NCI-H345 (cell line): ENCODE measurements around the gene DSG2.
A peak's percentile ranks its signal among the peaks of the same experiment; 100 is the strongest.

Experiments
- DNase-seq: peaks from one replicate; lab custom pipeline; 2025; lab: John Stamatoyannopoulos, UW

Gene DSG2

DNA sequence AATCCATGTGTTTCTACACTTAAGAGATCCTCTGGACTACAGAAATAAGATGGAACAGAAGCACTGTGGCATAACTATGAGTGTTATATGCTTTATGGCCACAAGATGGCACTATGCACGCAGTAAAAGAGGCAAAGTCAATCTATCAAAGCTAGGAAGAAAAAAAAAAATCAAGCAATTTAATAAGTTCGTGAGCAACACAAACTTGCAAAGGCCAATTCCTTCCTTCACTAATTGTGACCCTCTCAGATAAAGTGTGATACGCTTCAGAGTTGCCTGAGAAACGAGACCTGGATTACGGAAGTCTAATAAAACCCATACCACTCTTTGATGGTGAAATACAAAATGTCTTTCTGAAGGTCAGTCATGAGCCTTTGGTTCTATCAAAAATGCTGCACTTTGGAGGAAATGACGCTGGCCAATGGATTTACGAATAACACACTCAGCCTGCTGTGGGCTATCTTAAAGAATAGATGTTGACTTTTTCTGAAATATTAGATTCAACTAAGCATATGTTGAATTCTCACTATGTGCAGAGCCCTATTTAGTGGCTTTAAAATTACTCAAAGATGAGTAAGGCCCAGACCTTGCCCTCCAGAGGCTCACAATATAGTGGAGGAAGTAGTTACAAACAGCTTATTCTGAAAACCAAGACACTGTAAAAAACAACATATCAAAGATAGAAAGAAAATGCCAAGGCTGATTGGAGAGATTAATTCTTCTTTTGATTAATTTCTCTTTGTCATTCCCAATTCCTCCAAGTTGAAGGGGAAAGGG lies 58.2 kb downstream of the DSG2 start:
- peak; percentile 60 for DNase-seq

DNA sequence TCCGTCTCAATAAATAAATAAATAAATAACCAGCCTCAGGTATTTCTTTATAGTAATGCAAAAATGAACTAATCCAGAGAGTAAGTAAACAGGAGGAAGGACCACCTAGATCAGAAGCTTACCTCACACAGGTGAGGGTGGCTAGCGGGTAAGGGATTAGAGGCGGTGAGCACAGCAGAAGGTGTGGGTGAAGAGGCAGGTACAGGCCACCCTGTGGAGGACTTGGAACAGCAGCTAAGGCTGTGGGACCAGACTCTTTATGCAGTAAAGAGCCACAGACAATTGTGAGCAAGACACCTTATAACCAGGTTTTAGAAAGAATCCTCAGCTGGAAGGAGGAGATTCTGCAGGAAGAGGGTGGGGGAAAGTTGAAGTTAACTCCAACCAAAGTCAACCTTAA lies 59.5 kb downstream of the DSG2 start:
- no peak for DNase-seq

DNA sequence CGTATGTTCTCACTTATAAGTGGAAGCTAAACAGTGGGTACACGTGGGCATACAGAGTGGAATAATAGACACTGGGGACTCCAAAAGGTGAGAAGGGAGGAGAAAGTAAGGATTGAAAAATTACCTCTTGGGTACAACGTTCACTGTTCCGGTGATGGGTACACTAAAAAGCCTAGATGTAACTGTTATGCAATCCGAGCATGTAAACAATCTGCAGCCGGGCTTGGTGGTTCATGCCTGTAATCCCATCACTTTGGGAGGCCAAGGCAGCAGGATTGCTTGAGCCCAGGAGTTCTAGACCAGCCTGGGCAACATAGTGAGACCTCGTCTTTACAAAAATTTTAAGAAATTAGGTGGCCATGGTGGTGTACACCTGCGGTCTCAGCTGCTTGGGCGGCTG lies 60.6 kb downstream of the DSG2 start:
- no peak for DNase-seq

DNA sequence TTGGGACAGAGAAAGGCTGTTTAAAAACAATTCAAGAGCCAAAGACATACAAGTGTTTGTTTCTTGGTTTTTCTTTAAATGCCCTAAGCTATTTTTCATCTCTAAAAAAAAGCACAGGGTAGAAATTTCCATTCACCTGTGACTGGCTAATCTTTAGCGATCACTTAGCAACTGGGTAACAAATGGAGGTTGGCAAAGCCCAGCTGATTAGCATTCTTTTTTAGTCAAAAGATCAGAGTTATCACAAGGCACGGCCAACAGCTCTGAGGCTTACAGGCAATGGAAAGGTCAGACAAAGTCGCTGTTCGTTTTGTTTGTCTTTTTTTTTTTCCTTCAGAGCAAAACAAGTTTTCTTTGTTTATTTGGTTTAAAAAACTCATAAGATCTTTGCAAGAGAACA lies 64.7 kb downstream of the DSG2 start:
- DNase-seq: no peak

DNA sequence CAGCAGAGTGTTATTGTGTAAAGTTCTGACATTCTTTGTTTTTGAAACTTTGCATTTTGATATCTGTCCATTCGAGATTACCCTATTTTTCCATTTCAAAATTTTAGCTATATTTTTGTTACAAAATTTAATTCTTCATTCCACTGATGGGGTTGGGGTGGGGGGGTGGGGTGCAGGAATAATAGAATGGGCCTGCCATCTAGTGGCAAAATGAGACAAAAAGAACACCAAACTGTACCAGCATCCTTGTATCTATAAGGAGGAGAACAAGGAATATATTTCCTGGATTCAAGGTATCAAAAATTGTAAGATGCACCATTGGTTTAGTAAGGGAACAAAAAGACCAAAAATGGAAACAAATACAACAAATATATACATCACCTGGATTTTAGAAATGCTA lies 65.8 kb downstream of the DSG2 start:
- DNase-seq: no peak

DNA sequence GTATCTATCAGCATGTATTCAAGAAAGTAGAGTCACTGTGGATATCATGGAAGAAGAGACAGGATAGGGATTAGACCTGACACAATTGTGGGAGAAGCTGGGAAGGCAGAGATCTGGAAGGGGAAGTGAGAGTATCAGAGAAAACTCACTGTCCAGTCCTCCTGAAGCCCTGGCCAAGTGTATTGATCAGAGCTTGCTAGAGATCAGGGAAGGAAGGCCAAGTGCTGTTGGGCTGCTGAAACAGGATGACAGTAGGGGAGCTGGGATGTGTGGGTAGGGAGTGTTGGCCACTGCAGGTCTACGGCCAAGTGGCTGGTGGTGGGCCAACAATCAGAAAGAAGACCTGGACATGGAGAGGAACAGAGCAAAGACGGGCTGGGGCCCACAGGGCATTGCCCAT lies 67.4 kb downstream of the DSG2 start:
- no peak for DNase-seq

DNA sequence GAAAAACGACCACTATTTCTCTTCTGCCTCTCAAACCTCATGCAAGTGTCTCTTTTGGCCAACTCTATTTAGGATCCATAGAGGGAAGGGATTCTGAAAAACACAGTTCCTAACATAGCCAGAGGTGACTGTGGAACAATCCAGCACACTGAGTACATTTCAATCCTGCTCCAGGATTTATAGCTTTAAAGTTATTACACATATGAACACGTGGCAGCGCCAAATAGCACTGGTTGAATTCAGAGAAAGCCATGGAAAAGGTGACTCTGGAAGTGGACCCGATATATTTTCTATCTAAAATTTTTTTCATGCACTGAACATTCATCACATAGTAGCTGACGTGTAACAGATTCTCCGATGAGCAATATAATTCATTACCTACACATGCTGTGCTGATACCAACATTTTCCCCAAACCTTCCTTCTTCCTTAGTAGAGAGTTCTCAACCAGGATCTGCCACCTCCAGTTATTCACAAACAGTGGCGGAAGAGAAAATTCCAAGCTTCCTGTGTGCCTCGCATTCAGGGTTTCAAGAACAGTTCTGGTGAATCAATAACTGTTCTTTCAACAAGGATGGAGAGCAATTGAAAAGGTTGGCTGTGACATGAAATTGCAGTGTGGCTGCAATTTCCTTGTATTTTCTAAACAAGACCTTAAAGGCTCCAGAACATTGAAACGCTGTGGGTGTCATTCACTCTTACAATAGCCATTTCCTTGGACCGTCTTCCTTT lies 68.0 kb downstream of the DSG2 start:
- no peak for DNase-seq

DNA sequence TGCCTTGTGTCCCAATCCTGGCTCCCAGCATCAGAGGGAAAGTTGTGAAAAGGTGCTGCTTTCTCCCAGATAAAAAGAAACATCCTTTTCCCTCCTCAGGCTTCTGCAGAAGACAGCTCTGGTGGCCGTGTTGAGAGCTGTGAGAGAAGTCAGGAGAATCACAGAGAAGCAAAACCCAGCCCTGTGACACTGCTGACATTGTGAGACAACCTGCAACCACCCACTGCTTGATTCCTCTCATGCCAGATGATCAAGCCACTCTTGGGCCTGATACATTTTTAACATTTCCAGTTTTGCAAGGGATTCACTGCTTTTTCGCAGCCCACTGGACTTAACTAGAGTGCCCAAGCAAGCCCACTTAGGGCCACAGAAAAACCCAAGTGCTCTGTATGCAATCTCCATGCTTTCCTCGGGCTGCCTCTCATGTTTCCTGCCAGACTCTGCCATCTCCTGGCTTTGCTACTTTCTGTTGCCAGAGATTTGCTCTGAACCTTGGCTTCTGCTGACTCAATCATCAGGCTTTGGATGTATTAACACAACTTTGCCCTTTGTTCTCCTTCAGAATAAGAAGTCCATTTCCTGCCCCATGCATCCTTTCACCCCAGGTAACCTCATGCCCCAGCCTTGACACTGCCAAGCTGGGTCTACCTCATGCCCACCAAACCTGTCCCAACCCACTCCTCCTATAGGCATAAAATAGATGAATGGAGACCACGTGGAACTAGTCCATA lies 68.8 kb downstream of the DSG2 start:
- no peak for DNase-seq

DNA sequence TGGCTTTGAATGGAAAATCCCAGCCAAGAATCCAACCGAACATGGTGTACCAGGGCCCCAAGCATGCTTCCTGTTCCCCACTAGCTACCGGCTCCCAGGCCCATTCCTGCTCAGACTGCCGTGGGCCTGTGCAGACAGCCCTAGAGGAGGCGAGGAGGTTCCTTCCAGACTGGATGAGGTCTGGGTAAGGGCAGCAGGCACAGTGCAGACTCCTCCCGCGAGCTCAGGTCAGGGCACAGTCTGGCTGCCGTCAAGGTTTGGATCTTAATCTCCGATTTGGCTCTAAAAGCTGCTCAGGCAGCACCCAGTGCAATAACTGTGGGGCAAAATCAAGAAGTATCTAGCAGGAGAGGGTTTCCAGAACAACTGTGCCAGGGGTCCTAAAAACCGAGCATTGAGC lies 74.4 kb downstream of the DSG2 start:
- DNase-seq: no peak

DNA sequence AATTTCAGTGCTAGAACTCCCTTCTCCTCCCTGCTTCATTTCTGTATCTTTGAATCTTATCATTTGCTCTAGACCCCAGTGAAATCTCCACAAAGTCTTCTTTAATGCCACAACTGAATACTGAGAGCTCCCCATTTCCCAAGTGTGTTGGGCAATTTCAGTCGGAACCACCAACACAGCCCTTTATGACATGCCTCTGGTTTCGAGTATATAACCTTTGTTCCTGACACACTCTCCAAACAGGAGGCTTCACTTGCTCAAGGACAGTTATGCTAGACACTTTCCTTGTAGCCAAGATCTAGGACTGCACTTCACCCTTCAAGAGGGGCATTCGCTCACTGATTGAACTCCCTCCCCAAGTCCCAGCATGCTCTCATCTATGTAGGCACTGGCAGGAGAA lies 75.1 kb downstream of the DSG2 start:
- DNase-seq: no peak

DNA sequence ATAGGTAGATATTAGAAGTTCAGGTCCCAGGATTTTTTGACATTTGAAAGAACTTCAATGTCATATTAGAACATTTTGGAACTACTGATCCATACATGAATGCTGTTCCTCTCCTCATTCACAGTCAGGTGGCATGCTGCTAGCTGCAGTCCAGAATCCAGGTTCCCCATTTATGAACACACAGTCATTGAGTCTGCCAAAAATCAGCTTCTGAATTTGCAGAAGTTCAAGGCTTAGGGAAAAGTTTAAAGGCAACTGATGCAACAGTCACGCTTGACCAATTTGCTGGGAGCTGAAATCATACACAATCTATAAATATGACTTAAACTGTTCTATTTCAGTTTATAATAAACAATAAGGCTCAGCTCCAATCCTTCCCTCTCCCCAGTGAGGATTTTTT lies 76.4 kb downstream of the DSG2 start:
- no peak for DNase-seq

DNA sequence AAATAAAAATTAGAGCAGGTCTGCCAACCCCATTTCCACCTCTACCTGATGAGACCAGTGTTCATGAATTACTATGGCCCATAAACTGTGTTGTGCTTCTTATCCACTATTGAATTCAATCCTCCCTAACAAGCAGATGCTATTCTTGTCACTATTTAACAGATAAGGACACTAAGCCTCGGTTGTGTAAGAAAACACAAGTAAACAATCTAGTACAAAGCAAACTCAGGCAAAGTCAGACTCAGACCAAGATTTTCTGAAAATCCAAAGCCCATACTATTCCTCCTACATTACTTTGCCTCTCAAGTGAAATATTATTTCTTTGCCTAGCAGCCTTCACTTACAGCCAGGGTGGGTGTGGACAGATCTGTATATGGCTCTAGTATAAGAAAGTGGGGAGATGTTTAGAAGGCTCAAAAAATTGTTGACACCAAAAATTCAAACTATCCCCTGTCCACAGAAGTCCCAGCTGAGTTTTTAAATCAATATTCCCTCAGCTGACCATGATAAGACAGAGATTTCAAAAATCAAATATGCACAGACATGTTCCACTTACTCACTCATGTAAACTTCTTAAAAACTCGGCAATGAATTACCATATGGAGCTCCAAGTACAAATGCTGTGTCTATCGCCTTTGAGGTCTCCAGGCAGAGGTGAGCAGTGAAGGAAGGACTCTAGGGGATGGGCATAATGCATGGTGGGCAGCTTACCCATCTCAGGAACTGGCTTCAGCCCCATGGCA lies 77.7 kb downstream of the DSG2 start:
- no peak for DNase-seq

DNA sequence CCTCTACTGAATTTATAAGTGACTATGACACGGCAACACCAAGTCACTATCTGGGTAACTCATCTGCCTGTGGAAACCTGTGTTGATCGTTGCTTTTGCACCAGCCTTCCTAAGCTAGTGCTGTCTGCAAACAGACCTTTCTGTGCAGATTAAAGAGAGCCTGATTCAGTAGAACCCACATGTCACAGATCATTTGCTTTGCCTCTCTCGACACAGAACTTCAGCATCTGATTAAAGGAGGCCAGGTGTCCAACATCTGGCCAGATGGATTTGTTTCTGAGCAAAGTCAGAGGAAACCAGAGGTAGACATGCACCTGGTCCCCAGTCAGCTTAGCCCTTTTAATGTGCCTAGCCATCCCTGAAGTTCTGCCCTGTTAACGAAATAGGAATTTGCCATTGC lies 78.7 kb downstream of the DSG2 start:
- no peak for DNase-seq

DNA sequence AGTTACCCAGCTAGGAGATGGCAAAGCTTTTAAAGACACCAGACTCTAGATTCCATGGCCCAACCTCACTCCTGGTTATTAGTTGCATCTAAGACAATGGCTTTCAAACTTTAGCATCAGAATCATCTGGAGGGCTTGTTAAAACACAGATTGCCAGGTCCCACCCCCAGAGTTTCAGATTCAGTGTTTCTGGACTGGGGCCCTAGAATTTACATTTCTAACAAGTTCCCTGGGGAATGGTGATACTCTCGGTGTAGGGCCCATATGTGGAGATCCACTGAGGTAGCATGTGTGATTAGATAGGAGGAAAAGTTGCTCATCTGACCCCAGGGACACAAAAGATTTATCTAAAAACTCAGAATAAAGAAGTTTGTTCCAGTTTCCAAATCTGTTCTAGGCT lies 79.2 kb downstream of the DSG2 start:
- DNase-seq: no peak

DNA sequence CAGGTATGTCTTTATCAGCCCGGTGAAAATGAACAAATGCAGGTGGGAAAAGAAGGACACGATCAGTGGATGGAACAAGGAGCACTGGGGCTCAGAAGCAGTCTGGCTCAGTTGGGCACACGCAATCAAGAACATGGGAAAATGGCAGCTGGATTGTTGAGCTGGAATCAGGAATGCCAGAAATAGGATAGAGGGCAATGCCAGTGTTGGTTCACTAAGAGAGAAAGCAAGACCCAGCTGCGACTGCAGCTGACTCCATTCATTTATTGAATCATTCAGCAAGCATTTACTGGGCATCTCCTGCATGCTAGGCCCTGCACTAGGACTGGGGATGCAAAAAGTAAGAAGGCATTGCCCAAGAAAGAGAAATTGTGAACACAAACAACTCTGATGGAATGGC lies 80.1 kb downstream of the DSG2 start:
- DNase-seq: no peak

DNA sequence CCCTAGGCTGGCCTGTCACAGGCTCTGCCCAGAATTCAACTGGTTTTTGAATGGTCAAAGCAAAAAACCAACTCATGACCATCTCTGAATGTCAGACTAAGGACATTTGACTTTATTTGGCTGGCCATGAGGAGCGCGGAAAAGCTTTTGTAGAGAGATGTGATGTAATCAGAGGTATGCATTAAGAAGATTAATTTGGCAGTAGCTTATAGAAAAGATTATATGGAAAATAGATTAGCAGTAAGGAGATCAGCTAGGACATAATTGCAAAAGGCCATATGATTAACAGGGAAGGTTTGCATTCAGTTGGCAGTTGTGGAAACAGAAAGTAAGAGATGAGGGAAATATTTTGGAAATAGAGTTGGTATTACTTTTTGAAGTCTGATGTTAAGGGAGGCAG lies 81.4 kb downstream of the DSG2 start:
- DNase-seq: no peak

DNA sequence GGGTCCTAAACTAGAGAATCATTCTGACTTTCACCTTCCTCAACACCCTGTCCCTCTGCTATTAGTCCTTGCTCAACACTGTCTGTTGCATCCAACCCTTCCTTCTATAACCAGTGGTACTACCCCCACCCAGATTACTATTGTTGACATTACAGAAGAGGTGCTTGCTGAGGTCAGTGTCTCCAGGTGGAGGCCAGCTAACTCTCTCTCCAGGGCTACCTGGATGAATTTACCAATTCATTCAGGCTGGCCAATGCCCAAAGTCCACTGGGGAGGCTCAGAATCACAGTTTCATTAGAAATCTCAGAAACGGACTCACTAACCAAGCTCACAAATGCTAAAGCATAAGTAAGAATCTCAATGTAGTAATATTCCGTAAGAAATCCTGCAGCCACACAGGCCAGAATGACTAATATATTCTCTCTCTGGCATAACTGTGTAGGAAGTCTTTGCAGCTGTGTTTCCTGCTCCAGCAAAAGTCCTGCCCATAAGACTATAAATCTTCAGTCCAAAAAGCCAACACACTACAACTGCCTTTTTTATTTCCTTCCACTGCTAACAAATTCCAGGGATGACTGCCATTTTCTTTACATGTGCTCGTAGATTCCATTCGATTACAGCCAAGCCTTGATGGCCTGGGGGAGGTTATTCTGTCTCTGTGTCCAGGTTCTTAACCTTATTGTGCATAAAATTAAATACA lies 83.7 kb downstream of the DSG2 start:
- DNase-seq: no peak

DNA sequence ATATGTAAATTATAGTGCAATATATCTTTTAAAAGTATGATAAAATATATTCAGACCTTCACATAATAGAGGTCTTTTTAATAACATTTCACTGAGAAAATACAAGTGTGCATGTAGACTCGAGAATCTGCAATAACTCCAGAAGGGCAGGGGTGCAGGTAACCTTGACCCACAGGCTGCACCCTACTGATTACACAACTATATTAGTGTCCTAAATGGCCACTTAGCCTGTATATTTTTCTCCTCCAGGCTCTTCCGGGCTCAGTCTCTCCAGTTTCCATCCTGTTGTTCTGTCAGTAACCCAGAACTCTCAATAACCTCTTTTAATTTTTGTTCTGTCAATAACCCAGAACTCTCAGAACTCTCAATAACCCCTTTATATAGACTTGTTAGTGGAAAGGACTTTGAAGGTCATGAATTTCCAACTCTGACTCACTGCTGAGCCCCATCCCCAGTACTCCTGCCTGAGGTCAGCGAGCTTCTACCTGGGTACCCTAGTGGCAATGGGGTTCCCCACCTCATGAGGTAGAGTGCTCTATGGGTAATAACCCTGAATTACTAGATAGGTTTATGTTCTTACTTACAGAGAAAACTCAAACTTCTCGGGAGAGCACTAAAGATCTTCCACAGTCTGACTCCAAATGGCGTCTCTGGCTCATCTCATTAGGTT lies 85.3 kb downstream of the DSG2 start:
- DNase-seq: no peak

DNA sequence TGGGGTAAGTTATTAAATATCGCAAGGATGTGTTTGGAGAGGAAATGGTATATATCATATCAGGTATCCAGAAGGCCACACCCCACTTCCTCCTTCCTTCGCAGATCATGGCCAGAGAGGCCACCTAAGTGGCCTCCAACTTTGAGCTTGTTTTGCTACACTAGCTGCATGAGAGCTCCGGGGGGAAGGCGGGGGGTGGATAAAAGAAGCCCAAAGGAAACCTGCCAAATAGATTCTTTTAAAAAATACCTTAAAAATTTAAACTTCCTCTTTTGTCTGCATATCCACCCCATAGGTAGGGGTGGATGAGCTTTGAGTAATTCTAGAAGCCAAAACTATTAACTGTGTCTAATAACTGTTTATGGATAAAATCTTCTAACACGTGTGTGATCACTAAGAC lies 88.0 kb downstream of the DSG2 start:
- no peak for DNase-seq

DNA sequence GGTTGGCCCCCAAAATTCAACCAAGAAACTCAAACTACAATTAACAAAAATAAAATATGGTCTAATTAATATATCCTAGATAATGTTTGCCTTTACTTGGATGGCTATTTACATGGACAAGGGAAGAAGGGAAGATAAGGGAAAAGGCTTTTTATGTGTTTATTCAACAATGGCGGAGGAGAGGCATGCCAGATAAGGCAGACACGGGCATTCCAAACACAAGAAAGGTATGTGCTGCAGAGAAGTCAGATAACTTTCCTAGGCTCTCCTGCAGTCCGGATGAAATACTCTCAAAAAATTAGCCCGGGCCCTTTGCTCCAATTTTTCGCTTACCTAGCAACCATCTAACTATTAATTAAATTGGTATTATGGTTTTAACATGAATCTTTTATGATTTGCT lies 88.6 kb downstream of the DSG2 start:
- no peak for DNase-seq

DNA sequence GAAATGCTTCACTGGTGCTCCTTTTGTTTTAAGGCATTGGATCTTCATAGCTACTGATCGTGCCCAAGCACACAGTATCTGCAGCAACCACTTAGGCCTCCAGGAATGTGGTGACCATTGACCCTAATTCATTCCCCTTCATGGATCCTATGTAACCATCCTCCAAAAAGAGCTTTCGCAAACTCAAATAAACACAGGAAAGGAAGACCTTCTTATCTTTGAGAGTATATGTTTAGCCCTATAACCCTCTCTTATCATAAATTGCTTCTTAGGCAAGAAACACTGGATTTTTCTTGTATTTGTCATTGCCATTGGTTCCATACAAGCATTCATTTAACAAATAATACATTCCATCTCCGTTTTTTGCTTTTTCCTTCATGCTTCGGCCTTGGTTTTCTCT lies 89.6 kb downstream of the DSG2 start:
- no peak for DNase-seq
